GM12891 (cell line): ENCODE data around the gene CBFB.

Experiments used
- PAX5 ChIP-seq: IDR thresholded peaks from 2 replicates; pipeline ENCODE4 v1.6.1; 2011; ENCODE audit warnings: low read length, moderate library complexity, mild to moderate bottlenecking; ENCODE audit not compliant: insufficient read depth, severe bottlenecking
- POLR2A ChIP-seq: IDR thresholded peaks from 2 replicates; pipeline ENCODE4 v1.6.1; 2011; ENCODE audit warnings: low read depth, low read length, control low read depth
- POLR2AphosphoS5 ChIP-seq: IDR thresholded peaks from 2 replicates; pipeline ENCODE4 v1.6.1; 2011; ENCODE audit warnings: low read depth, low read length, control low read depth
- POU2F2 ChIP-seq: IDR thresholded peaks from 2 replicates; pipeline ENCODE4 v1.6.1; 2011; ENCODE audit warnings: low read depth, mild to moderate bottlenecking, control low read depth, low read length, moderate library complexity
- SPI1 ChIP-seq: IDR thresholded peaks from 2 replicates; pipeline ENCODE4 v1.6.1; 2011; ENCODE audit warnings: low read depth, low read length, control low read depth
- TAF1 ChIP-seq: IDR thresholded peaks from 2 replicates; pipeline ENCODE4 v1.6.1; 2011; ENCODE audit warnings: low read depth, low read length, control low read depth

DNA sequence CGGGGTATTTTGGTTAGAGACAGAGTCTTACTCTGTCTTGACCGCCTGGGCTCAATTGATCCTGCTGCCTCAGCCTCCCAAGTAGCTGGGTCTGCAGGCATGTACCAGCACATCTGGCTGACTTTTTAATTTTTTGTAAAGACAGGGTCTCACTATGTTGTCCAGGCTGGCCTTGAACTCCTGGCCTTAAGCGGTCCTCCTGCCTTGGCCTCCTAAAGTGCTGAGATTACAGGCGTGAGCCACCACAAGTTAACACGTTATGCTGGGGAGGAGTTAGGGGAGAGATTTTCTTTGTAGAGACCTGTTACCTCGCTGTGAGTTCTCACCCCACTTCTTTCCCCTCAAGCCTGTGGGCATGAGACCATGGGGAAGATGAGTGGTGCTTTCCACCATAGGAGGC lies 42.4 kb upstream of the CBFB start:
- TF ChIP-seq PAX5: no peak
- no peak for TF ChIP-seq TAF1
- no peak for TF ChIP-seq SPI1
- no peak for TF ChIP-seq POLR2AphosphoS5
- no peak for TF ChIP-seq POLR2A
- no peak for TF ChIP-seq POU2F2
